Right renal cortex interstitium (tissue), 3 donors: ENCODE measurements around the gene PIM3. TPM values are rescaled to one million over a fixed set of nuclear protein-coding genes. Genes with fewer than 3 reads are reported as not detected.

Source experiments
- DNase-seq, 3 donors: peaks; one replicate each; pipeline ENCODE4 v3.0.0-alpha.2; 2013; ENCODE audit warnings: low read depth in 3 of 3, low spot score in 2 of 3
- polyA plus RNA-seq, 3 donors: library from polyadenylated mRNA; unstranded; fragments of 120-200 nt; gene quantifications; one replicate each; pipeline ENCODE4 v1.2.1, GENCODE V29; 2013; ENCODE audit not compliant: insufficient read length in 3 of 3

PIM3 gene
- polyA plus RNA-seq, 3 donors: 12.4 to 16.2 (median 14.5) TPM

- no peak for DNase-seq
These were observed 6.2 kb upstream of the PIM3 start for GRCh38 chr22:49954354-49954753.

DNA sequence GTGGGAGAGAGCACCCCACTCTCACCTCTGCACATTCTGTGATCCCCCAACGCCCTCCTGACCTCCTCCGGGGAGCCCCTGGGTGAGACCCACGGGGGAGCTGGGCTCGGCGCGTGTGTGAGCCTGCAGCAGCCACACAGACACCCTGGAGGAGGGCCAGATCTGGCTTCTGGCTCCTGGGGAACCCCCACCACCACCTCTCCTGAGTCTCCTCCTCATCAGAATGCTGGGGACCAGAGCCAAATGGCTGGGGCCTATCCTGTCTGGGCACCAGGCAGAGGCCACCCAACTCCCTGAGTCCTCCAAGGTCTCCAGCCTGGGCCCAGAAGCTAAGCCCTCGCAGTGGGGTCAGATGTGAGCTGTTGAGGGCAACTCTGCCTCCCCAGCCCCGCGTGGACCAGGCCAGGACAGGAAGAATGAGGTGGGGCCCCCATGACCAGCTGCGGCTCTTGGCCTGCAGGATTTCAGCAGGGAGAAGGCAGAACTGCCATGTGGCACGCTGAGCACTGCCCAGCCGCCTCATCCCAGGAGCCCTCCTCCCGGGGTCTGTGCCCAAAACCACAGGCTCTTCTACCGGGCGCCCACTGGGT, 5.5 kb upstream of the PIM3 start:
- DNase-seq: no peak

- DNase-seq: no peak
These were observed 4.8 kb upstream of the PIM3 start for GRCh38 chr22:49955581-49956417.

DNA sequence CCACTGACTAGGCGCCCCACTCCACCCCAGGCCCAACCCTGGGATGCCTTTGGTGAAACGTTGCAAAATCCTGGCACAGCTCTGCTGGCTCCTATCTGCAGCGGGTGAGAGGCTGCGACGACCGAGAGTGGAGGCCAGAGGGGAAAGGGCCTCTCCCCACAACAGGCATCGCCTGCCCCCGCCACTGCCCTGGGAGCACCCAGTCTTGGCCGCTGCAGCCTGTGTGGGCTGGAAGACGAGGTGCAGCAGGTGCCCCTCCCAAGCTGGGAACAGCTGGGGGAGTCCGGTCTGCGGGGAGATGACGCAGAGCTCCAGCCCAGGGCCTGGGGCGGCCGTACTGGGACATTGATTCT, 4.2 kb upstream of the PIM3 start:
- no peak for DNase-seq

GRCh38 chr22:49956914-49957825, 3.4 kb upstream of the PIM3 start:
- DNase-seq: no peak

- DNase-seq: no peak
These were observed 2.7 kb upstream of the PIM3 start for GRCh38 chr22:49957826-49958365.

DNA sequence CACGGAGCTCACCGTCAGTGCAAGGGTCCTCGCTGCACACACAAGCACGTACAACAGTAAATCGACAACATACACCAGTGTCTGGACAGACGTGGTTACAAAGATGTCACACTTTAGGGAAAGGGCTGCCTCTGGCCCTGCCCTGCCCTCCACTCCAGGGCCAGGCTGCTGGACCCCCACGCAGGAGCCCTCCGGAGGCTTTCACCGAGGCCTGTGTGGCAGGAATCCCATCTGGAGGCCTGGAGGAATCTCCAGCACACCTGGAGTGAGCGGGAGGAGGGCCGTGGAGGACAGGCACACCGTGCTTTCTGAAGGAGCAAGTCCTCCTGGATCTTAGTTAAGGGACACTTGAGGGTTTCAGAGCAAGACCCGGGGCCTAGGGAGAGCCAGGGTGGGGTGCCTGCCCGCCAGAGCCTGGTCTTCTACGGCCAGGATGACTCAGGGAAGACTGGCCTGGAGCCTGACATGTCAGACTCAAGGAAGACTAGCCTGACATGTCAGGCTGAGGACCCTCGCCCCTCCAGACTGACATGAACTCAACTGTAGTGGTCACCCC, 2.1 kb upstream of the PIM3 start:
- DNase-seq: no peak

GRCh38 chr22:49958931-49959781, 1.4 kb upstream of the PIM3 start:
- DNase-seq: no peak

- DNase-seq: no peak
These were observed 802 bp upstream of the PIM3 start for GRCh38 chr22:49959782-49960158.

- no peak for DNase-seq
These were observed 531 bp downstream of the PIM3 start for GRCh38 chr22:49961005-49961600.

- no peak for DNase-seq
These were observed 1.0 kb downstream of the PIM3 start for GRCh38 chr22:49961601-49962011.

- DNase-seq: peak in 2 of 3 donors; percentile 75 to 82
These were observed 1.6 kb downstream of the PIM3 start for GRCh38 chr22:49962012-49962750.

DNA sequence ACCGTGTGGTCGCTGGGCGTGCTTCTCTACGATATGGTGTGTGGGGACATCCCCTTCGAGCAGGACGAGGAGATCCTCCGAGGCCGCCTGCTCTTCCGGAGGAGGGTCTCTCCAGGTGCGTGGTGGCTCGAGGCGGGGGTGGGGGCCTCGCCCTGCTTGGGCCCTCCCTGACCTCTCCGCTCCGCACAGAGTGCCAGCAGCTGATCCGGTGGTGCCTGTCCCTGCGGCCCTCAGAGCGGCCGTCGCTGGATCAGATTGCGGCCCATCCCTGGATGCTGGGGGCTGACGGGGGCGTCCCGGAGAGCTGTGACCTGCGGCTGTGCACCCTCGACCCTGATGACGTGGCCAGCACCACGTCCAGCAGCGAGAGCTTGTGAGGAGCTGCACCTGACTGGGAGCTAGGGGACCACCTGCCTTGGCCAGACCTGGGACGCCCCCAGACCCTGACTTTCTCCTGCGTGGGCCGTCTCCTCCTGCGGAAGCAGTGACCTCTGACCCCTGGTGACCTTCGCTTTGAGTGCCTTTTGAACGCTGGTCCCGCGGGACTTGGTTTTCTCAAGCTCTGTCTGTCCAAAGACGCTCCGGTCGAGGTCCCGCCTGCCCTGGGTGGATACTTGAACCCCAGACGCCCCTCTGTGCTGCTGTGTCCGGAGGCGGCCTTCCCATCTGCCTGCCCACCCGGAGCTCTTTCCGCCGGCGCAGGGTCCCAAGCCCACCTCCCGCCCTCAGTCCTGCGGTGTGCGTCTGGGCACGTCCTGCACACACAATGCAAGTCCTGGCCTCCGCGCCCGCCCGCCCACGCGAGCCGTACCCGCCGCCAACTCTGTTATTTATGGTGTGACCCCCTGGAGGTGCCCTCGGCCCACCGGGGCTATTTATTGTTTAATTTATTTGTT, 2.4 kb downstream of the PIM3 start:
- DNase-seq: no peak

- no peak for DNase-seq
These were observed 3.1 kb downstream of the PIM3 start for GRCh38 chr22:49963647-49964026.

- no peak for DNase-seq
These were observed 3.8 kb downstream of the PIM3 start for GRCh38 chr22:49964136-49965090.

DNA sequence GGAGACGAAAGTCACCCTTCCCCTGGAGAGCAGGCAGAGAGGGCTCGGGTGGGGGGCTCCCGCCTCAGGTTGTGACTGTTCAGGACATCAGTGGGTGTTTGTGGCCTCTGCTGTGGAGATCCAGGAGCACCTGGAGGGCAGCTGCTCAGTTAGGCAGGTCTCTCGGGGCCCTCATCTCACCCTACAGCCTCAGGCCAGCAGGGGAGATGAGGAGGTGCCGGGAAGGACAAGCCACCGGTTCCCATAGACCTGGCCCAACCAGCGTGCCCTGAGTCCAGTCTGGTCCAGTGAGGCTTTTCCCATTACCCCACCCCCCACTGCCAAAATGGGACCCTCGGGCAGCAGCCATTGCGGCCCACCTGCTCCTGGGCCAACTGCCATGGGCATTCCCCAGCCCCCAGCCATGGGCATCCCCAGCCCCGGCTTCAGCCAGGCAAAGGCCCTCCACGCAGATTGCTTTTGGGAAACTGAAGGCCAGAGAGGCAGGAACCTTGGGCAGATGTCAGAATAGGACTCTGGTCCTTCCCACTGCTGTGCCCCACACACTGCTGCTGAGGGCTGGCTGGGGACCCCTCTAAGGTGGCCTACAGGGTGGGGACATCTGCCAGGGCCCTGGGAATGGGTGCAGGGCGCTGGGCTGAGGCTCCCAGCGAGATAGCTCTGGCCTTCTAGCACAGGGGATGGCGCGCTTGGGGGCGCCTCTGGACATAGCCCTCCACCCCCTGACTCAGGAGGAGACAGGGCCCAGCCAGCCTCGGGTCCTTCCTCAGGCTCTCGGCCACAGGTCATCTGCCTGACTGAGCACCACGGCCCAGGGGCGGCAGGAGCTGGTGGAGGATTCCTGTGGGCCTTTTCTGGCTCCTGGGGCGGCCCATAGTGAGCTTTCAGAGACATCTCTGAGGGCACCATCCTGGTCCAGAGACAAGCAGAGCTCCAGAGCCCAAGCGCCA, 4.8 kb downstream of the PIM3 start:
- no peak for DNase-seq
